ENCODE data around the gene RAB19. TPM values are rescaled to one million over a fixed set of nuclear protein-coding genes. Genes with fewer than 3 reads are reported as not detected.

The RAB19 gene
- total and polyA plus RNA-seq, 4 donors, result 0.17 to 0.84 TPM; not detected in 2

- no peak for DNase-seq (ENCODE audit: low spot score)
- Histone ChIP-seq H3K4me1 (ENCODE audit: control insufficient read depth in 4 of 4, insufficient read depth in 4 of 4, low read length in 3 of 4) (no peaks in the 10 kb centered on the region), H3K27me3 (ENCODE audit: control insufficient read depth in 4 of 4, insufficient read depth in 4 of 4, low read length in 3 of 4) (no peaks in the 10 kb centered on the region), H3K27ac (ENCODE audit: low read depth in 1 of 2, low read length in 2 of 2) (no peak overlapping the region), H3K4me3 (ENCODE audit: low read depth in 1 of 3, low read length in 3 of 3) (no peak overlapping the region), H3K9ac (ENCODE audit: low read depth in 1 of 2, low read length in 2 of 2) (no peak overlapping the region), H3K36me3 (ENCODE audit: control insufficient read depth in 4 of 4, insufficient read depth in 3 of 4, low read depth in 1 of 4, low read length in 3 of 4) (no peaks in the 10 kb centered on the region), H3K9me3 (ENCODE audit: control insufficient read depth in 4 of 4, low read length in 3 of 4) (no peaks in the 10 kb centered on the region)
- TF ChIP-seq HNF4G (IDR thresholded peaks at IDR 0.05) (no peak), ZBTB33 (IDR thresholded peaks at IDR 0.05) (no peak), FOXA1 (IDR thresholded peaks at IDR 0.05) (no peak)
- WGBS, result 96% methylated on average over 6 of the region's 6 CpGs
Observed at GRCh38 chr7:140426130-140426529, 22.3 kb downstream of the RAB19 start.

GRCh38 chr7:140433396-140433795, 29.5 kb downstream of the RAB19 start:
- H3K4me3 ChIP-seq (ENCODE audit: low read depth in 1 of 3, low read length in 3 of 3), result no peak overlapping the region
- no peaks in the 10 kb centered on the region for H3K9me3 ChIP-seq (ENCODE audit: control insufficient read depth in 4 of 4, low read length in 3 of 4)
- H3K36me3 ChIP-seq (ENCODE audit: control insufficient read depth in 4 of 4, insufficient read depth in 3 of 4, low read depth in 1 of 4, low read length in 3 of 4), result no peaks in the 10 kb centered on the region
- no peak overlapping the region for H3K9ac ChIP-seq (ENCODE audit: low read depth in 1 of 2, low read length in 2 of 2)
- no peaks in the 10 kb centered on the region for H3K27me3 ChIP-seq (ENCODE audit: control insufficient read depth in 4 of 4, insufficient read depth in 4 of 4, low read length in 3 of 4)
- DNase-seq (ENCODE audit: low spot score), result no peak
- no peak overlapping the region for H3K27ac ChIP-seq (ENCODE audit: low read depth in 1 of 2, low read length in 2 of 2)
- H3K4me1 ChIP-seq (ENCODE audit: control insufficient read depth in 4 of 4, insufficient read depth in 4 of 4, low read length in 3 of 4), result peaks cover 0 to 2% (median 0%) of the 10 kb centered on the region in 4 donors
- TF ChIP-seq EGR1 (IDR thresholded peaks at IDR 0.05; ENCODE audit: low read depth in 2 of 2) (no peak), HNF4A (conservative IDR thresholded peaks at IDR 0.05) (no peak), CTCF (IDR thresholded peaks at IDR 0.05; ENCODE audit: low read depth, low read length, missing input control) (no peak), HNF4G (IDR thresholded peaks at IDR 0.05) (no peak), GABPA (IDR thresholded peaks at IDR 0.05 in 1 of 2, conservative IDR thresholded peaks at IDR 0.05 in 1 of 2) (no peak), ATF3 (IDR thresholded peaks at IDR 0.05) (no peak), SP1 (IDR thresholded peaks at IDR 0.05) (no peak), FOXA1 (IDR thresholded peaks at IDR 0.05) (no peak), REST (IDR thresholded peaks at IDR 0.05) (no peak)
- 89% methylated on average over 3 of the region's 3 CpGs for WGBS

Data from liver (tissue), 9 donors.